ENCODE results near the gene KMO.

KMO gene

GRCh38 chr1:241591317-241591716 lies 59.1 kb downstream of the KMO start:
- no peak overlapping the region for H3K4me3 ChIP-seq (ENCODE audit: control insufficient read depth, low read depth, low read length)
- TF ChIP-seq, protein P1, sequence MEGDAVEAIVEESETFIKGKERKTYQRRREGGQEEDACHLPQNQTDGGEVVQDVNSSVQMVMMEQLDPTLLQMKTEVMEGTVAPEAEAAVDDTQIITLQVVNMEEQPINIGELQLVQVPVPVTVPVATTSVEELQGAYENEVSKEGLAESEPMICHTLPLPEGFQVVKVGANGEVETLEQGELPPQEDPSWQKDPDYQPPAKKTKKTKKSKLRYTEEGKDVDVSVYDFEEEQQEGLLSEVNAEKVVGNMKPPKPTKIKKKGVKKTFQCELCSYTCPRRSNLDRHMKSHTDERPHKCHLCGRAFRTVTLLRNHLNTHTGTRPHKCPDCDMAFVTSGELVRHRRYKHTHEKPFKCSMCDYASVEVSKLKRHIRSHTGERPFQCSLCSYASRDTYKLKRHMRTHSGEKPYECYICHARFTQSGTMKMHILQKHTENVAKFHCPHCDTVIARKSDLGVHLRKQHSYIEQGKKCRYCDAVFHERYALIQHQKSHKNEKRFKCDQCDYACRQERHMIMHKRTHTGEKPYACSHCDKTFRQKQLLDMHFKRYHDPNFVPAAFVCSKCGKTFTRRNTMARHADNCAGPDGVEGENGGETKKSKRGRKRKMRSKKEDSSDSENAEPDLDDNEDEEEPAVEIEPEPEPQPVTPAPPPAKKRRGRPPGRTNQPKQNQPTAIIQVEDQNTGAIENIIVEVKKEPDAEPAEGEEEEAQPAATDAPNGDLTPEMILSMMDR (conservative IDR thresholded peaks at IDR 0.05; ENCODE audit: control insufficient read depth, insufficient read depth, low read depth, low read length), result no peak
- DNase-seq (ENCODE audit: low read depth), result peak; percentile 19

GRCh38 chr1:241591736-241592135 lies 59.6 kb downstream of the KMO start:
- DNase-seq (ENCODE audit: low read depth), result no peak
- TF ChIP-seq, protein P1 (conservative IDR thresholded peaks at IDR 0.05; ENCODE audit: control insufficient read depth, insufficient read depth, low read depth, low read length), result no peak
- no peak overlapping the region for H3K4me3 ChIP-seq (ENCODE audit: control insufficient read depth, low read depth, low read length)

DNA sequence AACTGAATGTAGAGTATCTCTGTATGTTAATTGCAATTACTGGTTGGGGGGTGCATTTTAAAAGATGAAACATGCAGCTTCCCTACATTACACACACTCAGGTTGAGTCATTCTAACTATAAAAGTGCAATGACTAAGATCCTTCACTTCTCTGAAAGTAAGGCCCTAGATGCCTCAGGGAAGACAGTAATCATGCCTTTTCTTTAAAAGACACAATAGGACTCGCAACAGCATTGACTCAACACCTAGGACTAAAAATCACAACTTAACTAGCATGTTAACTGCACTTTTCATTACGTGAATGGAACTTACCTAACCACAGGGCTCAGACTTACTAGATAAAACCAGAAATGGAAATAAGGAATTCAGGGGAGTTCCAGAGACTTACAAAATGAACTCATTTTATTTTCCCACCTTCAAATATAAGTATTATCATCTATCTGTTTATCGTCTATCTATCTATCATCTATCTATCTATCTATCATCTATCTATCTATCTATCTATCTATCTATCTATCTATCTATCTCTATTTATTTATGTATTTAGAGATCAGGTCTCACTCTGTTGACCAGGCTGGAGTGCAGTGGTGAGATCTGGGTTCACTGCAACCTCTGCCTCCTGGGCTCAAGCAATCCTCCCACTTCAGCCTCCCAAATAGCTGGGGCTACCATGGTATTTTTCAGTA lies 60.2 kb downstream of the KMO start:
- TF ChIP-seq, protein P1 (conservative IDR thresholded peaks at IDR 0.05; ENCODE audit: control insufficient read depth, insufficient read depth, low read depth, low read length), result no peak

DNA sequence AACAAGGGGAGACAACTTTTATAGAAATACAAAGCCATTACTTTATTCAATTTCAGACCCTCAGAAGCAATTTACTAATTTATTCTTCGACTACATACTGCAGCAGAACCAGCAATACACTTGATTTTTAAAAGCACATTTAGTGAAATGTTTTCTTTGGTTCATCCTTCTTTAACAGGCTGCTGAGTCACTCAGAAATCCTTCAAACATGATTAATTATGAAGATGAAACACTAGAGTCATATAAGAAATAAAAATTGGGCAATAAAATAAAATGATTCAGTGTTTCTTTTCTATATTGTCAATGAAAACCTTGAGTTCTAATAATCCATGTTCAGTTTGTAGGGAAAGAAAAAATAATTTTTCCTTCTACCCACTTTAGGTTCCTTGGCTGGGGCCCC lies 61.0 kb downstream of the KMO start:
- TF ChIP-seq, protein P1 (conservative IDR thresholded peaks at IDR 0.05; ENCODE audit: control insufficient read depth, insufficient read depth, low read depth, low read length), result no peak

More for the DNA sequence above, 60.2 kb downstream of the KMO start:
- H3K4me3 ChIP-seq (ENCODE audit: control insufficient read depth, low read depth, low read length), result no peak overlapping the region
- peak; percentile 81 for DNase-seq (ENCODE audit: low read depth)

DNA sequence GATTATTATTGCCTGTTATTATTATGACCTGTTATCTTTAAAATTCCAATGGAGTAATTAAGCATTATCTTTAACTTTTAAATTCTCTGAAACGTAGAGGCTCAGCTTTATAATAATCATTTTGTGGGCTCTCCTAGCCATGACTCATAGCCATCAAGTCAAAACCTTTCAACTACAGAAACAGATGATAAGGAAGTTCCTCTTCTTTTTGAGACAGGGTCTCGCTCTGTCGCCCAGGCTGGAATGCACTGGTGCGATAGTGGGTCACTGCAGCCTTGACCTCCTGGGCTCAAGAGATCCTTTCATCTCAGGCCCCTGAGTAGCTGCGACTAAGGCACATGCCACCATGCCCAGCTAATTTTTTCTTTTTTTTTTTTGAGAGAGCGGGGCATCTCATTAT lies 64.5 kb downstream of the KMO start:
- TF ChIP-seq, protein P1 (conservative IDR thresholded peaks at IDR 0.05; ENCODE audit: control insufficient read depth, insufficient read depth, low read depth, low read length), result no peak
- DNase-seq (ENCODE audit: low read depth), result no peak
- no peak overlapping the region for H3K4me3 ChIP-seq (ENCODE audit: control insufficient read depth, low read depth, low read length)

More for the DNA sequence above, 61.0 kb downstream of the KMO start:
- peak; percentile 68 for DNase-seq (ENCODE audit: low read depth)
- no peak overlapping the region for H3K4me3 ChIP-seq (ENCODE audit: control insufficient read depth, low read depth, low read length)

DNA sequence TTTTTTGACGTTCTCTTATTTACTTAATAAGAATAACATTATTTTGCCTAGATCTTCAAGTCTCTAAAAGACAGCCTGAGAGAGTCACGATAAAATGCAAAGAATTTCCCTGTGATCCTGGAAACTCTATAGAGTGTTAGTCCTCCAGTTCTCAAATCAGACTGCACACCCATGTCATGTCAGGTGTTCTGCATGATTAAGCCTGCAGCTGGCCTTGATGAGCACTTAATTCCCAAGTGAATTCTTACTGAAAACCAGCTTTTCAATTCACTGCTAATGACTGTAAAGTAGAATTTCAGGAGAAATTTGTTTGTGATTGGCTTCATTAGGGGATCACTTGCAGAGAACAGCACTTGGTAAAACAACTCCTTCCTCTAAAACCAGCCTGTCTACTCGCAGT lies 66.1 kb downstream of the KMO start:
- TF ChIP-seq, protein P1 (conservative IDR thresholded peaks at IDR 0.05; ENCODE audit: control insufficient read depth, insufficient read depth, low read depth, low read length), result no peak
- DNase-seq (ENCODE audit: low read depth), result no peak

More for the DNA sequence above, 66.1 kb downstream of the KMO start:
- no peak overlapping the region for H3K4me3 ChIP-seq (ENCODE audit: control insufficient read depth, low read depth, low read length)

All from fibroblast of mammary gland (primary cell).